HEK293 (cell line): ENCODE measurements around the gene CD2BP2.

Experiments used
- BCL11A ChIP-seq: fragments of 450-650 bp; formaldehyde crosslinking; IDR thresholded peaks from 2 replicates; pipeline ENCODE4 v1.5.1; 2016; ENCODE audit warnings: low read depth, missing biosample characterization, missing genetic modification characterization
- GLIS1 ChIP-seq: fragments of 450-650 bp; formaldehyde crosslinking; IDR thresholded peaks from 2 replicates; pipeline ENCODE4 v1.5.1; 2016; ENCODE audit warnings: missing biosample characterization, missing genetic modification characterization
- OSR2 ChIP-seq: fragments of 450-650 bp; formaldehyde crosslinking; IDR thresholded peaks from 2 replicates; pipeline ENCODE4 v1.5.1; 2016; ENCODE audit warnings: missing biosample characterization, missing genetic modification characterization
- ZEB2 ChIP-seq: fragments of 450-650 bp; formaldehyde crosslinking; IDR thresholded peaks from 2 replicates; pipeline ENCODE4 v1.5.1; 2016; ENCODE audit warnings: missing biosample characterization, missing genetic modification characterization
- ZNF157 ChIP-seq: fragments of 450-650 bp; formaldehyde crosslinking; IDR thresholded peaks from 2 replicates; pipeline ENCODE4 v1.5.1; 2016; ENCODE audit warnings: missing biosample characterization, missing genetic modification characterization
- ZNF223 ChIP-seq: fragments of 450-650 bp; formaldehyde crosslinking; IDR thresholded peaks from 2 replicates; pipeline ENCODE4 v1.5.1; 2016; ENCODE audit warnings: missing biosample characterization, missing genetic modification characterization
- ZNF23 ChIP-seq: fragments of 450-650 bp; formaldehyde crosslinking; IDR thresholded peaks from 2 replicates; pipeline ENCODE4 v1.5.1; 2016; ENCODE audit warnings: missing biosample characterization, missing genetic modification characterization, borderline replicate concordance
- ZNF26 ChIP-seq: fragments of 450-650 bp; formaldehyde crosslinking; IDR thresholded peaks from 2 replicates; pipeline ENCODE4 v1.5.1; 2016; ENCODE audit warnings: missing biosample characterization, missing genetic modification characterization
- ZNF266 ChIP-seq: fragments of 450-650 bp; formaldehyde crosslinking; IDR thresholded peaks from 2 replicates; pipeline ENCODE4 v1.5.1; 2016; ENCODE audit warnings: missing biosample characterization, missing genetic modification characterization, low read depth
- ZNF302 ChIP-seq: fragments of 450-650 bp; formaldehyde crosslinking; IDR thresholded peaks from 2 replicates; pipeline ENCODE4 v1.5.1; 2016; ENCODE audit warnings: missing biosample characterization, missing genetic modification characterization, low read depth
- ZNF341 ChIP-seq: fragments of 450-650 bp; formaldehyde crosslinking; IDR thresholded peaks from 2 replicates; pipeline ENCODE4; 2016; ENCODE audit warnings: low read depth, missing biosample characterization, missing genetic modification characterization
- ZNF394 ChIP-seq: fragments of 450-650 bp; formaldehyde crosslinking; IDR thresholded peaks from 2 replicates; pipeline ENCODE4 v1.5.1; 2016; ENCODE audit warnings: missing biosample characterization, missing genetic modification characterization, mild to moderate bottlenecking, moderate library complexity, borderline replicate concordance
- ZNF501 ChIP-seq: fragments of 450-650 bp; formaldehyde crosslinking; IDR thresholded peaks from 2 replicates; pipeline ENCODE4 v1.5.1; 2016; ENCODE audit warnings: missing biosample characterization, missing genetic modification characterization
- ZNF514 ChIP-seq: fragments of 450-650 bp; formaldehyde crosslinking; IDR thresholded peaks from 2 replicates; pipeline ENCODE4 v1.5.1; 2016; ENCODE audit warnings: missing biosample characterization, missing genetic modification characterization
- ZNF530 ChIP-seq: fragments of 450-650 bp; formaldehyde crosslinking; IDR thresholded peaks from 2 replicates; pipeline ENCODE4 v1.5.1; 2016; ENCODE audit warnings: low read depth, missing biosample characterization, missing genetic modification characterization
- ZNF548 ChIP-seq: fragments of 450-650 bp; formaldehyde crosslinking; IDR thresholded peaks from 2 replicates; pipeline ENCODE4 v1.5.1; 2016; ENCODE audit warnings: missing biosample characterization, missing genetic modification characterization
- ZNF629 ChIP-seq: fragments of 450-650 bp; formaldehyde crosslinking; IDR thresholded peaks from 2 replicates; pipeline ENCODE4 v1.5.1; 2017; ENCODE audit warnings: missing biosample characterization, missing genetic modification characterization
- ZNF645 ChIP-seq: fragments of 450-650 bp; formaldehyde crosslinking; IDR thresholded peaks from 2 replicates; pipeline ENCODE4; 2016; ENCODE audit warnings: missing biosample characterization, missing genetic modification characterization
- ZNF664 ChIP-seq: fragments of 450-650 bp; formaldehyde crosslinking; IDR thresholded peaks from 2 replicates; pipeline ENCODE4 v1.5.1; 2016; ENCODE audit warnings: missing biosample characterization, missing genetic modification characterization
- ZNF692 ChIP-seq: fragments of 450-650 bp; formaldehyde crosslinking; IDR thresholded peaks from 2 replicates; pipeline ENCODE4 v1.5.1; 2016; ENCODE audit warnings: missing biosample characterization, missing genetic modification characterization
- ZNF777 ChIP-seq: fragments of 450-650 bp; formaldehyde crosslinking; IDR thresholded peaks from 2 replicates; pipeline ENCODE4 v1.5.1; 2017; ENCODE audit warnings: missing biosample characterization, missing genetic modification characterization, borderline replicate concordance
- ZNF791 ChIP-seq: fragments of 450-650 bp; formaldehyde crosslinking; IDR thresholded peaks from 2 replicates; pipeline ENCODE4 v1.5.1; 2016; ENCODE audit warnings: missing biosample characterization, missing genetic modification characterization
- TF ChIP-seq, protein P1 (sequence below): fragments of 450-650 bp; formaldehyde crosslinking; IDR thresholded peaks from 2 replicates; pipeline ENCODE4 v1.5.0; 2017; ENCODE audit warnings: missing biosample characterization, missing genetic modification characterization, borderline replicate concordance
- TF ChIP-seq, protein P2 (sequence below): fragments of 450-650 bp; formaldehyde crosslinking; IDR thresholded peaks from 2 replicates; pipeline ENCODE4 v1.5.1; 2016; ENCODE audit warnings: missing biosample characterization, missing genetic modification characterization
- TF ChIP-seq, protein P3 (sequence below): fragments of 450-650 bp; formaldehyde crosslinking; IDR thresholded peaks from 2 replicates; pipeline ENCODE4 v1.5.1; 2016; ENCODE audit warnings: missing biosample characterization, missing genetic modification characterization
- TF ChIP-seq, protein P4 (sequence below): fragments of 450-650 bp; formaldehyde crosslinking; optimal IDR thresholded peaks from 2 replicates; pipeline ENCODE3; 2016; ENCODE audit warnings: missing biosample characterization, mild to moderate bottlenecking, missing genetic modification characterization
- TF ChIP-seq, protein P5 (sequence below): fragments of 450-650 bp; formaldehyde crosslinking; IDR thresholded peaks from 2 replicates; pipeline ENCODE4 v1.5.1; 2017; ENCODE audit warnings: missing biosample characterization, missing genetic modification characterization

Gene CD2BP2

DNA sequence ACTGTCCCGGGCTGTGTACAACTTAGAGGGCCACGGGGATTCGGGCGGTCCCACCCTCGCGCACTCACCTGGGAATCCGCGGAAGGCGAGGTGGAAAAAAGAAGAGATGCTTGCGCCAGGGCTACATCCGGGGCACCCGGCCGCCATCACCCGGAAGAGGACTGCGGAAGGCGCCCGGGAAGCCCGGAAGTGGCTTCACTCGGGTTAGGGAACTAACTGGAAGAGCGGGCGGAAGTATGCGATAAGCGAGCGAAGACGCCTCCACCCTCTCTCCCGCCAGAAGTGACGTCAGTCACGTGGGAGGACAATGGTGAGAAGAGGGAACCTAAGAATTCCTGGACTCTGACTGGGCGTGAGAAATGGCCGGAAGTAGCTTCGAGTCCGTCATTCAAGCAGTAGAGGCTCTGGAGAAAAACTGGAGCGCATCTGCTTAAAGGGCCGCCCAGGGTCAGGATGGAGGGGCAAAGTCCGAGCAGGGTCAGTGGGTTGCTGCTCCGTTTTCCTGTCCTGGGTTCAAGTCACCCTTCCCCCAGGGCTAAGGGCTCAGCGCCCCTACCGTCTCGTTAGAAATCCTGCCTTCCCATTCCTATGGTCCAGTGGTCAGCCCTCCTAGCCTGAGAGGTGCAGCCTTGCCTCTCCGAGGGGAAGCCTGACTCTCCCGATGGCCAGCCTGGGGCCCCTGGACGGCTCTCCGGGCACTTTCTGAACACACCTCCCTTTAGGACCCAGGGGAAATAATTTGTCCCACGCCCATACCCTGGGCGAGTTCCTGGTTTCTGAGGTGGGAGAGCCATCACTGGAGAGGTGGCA lies at the start of gene CD2BP2 (continued):
- TF ChIP-seq ZNF514 (tag by site-specific recombination) (no peak), ZEB2 (tag by site-specific recombination) (peak; percentile 87), ZNF302 (no peak), ZNF629 (tag by site-specific recombination) (peak; percentile 98), ZNF501 (tag by site-specific recombination) (peak; percentile 82), ZNF548 (tag by site-specific recombination) (no peak), ZNF23 (tag by site-specific recombination) (no peak), GLIS1 (tag by site-specific recombination) (no peak; the same call in 1 of the 2 replicates), ZNF692 (tag by site-specific recombination) (peak; percentile 70), BCL11A (tag by site-specific recombination) (peak; percentile 99), ZNF26 (tag by site-specific recombination) (no peak), ZNF341 (peak; percentile 98), ZNF223 (no peak), ZNF157 (tag by site-specific recombination) (no peak), ZNF791 (tag by site-specific recombination) (no peak), ZNF664 (no peak), ZNF530 (tag by site-specific recombination) (no peak), OSR2 (tag by site-specific recombination) (0 out of 2 replicates have a peak, but pooled peaks have one; percentile 6), ZNF777 (tag by site-specific recombination) (peak; percentile 97), ZNF266 (tag by site-specific recombination) (no peak), ZNF394 (tag by site-specific recombination) (no peak; the same call in none of the 2 replicates), ZNF645 (tag by site-specific recombination) (peak; percentile 30; the same call in 1 of the 2 replicates)
- TF ChIP-seq, protein P1, sequence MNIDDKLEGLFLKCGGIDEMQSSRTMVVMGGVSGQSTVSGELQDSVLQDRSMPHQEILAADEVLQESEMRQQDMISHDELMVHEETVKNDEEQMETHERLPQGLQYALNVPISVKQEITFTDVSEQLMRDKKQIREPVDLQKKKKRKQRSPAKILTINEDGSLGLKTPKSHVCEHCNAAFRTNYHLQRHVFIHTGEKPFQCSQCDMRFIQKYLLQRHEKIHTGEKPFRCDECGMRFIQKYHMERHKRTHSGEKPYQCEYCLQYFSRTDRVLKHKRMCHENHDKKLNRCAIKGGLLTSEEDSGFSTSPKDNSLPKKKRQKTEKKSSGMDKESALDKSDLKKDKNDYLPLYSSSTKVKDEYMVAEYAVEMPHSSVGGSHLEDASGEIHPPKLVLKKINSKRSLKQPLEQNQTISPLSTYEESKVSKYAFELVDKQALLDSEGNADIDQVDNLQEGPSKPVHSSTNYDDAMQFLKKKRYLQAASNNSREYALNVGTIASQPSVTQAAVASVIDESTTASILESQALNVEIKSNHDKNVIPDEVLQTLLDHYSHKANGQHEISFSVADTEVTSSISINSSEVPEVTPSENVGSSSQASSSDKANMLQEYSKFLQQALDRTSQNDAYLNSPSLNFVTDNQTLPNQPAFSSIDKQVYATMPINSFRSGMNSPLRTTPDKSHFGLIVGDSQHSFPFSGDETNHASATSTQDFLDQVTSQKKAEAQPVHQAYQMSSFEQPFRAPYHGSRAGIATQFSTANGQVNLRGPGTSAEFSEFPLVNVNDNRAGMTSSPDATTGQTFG (tag by site-specific recombination), result no peak
- TF ChIP-seq, protein P2, sequence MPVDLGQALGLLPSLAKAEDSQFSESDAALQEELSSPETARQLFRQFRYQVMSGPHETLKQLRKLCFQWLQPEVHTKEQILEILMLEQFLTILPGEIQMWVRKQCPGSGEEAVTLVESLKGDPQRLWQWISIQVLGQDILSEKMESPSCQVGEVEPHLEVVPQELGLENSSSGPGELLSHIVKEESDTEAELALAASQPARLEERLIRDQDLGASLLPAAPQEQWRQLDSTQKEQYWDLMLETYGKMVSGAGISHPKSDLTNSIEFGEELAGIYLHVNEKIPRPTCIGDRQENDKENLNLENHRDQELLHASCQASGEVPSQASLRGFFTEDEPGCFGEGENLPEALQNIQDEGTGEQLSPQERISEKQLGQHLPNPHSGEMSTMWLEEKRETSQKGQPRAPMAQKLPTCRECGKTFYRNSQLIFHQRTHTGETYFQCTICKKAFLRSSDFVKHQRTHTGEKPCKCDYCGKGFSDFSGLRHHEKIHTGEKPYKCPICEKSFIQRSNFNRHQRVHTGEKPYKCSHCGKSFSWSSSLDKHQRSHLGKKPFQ (tag by site-specific recombination), result peak; percentile 78
- TF ChIP-seq, protein P3, sequence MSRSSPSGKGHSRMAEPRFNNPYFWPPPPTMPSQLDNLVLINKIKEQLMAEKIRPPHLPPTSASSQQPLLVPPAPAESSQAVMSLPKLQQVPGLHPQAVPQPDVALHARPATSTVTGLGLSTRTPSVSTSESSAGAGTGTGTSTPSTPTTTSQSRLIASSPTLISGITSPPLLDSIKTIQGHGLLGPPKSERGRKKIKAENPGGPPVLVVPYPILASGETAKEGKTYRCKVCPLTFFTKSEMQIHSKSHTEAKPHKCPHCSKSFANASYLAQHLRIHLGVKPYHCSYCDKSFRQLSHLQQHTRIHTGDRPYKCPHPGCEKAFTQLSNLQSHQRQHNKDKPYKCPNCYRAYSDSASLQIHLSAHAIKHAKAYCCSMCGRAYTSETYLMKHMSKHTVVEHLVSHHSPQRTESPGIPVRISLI (tag by site-specific recombination), result peak; percentile 86; the same call in 1 of the 2 replicates
- TF ChIP-seq, protein P4, sequence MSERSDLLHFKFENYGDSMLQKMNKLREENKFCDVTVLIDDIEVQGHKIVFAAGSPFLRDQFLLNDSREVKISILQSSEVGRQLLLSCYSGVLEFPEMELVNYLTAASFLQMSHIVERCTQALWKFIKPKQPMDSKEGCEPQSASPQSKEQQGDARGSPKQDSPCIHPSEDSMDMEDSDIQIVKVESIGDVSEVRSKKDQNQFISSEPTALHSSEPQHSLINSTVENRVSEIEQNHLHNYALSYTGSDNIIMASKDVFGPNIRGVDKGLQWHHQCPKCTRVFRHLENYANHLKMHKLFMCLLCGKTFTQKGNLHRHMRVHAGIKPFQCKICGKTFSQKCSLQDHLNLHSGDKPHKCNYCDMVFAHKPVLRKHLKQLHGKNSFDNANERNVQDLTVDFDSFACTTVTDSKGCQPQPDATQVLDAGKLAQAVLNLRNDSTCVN (tag by site-specific recombination), result peak; percentile 66
- TF ChIP-seq, protein P5, sequence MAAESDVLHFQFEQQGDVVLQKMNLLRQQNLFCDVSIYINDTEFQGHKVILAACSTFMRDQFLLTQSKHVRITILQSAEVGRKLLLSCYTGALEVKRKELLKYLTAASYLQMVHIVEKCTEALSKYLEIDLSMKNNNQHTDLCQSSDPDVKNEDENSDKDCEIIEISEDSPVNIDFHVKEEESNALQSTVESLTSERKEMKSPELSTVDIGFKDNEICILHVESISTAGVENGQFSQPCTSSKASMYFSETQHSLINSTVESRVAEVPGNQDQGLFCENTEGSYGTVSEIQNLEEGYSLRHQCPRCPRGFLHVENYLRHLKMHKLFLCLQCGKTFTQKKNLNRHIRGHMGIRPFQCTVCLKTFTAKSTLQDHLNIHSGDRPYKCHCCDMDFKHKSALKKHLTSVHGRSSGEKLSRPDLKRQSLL, result peak; percentile 35
